ENCODE data around the gene LRRTM1.

The LRRTM1 gene

DNA sequence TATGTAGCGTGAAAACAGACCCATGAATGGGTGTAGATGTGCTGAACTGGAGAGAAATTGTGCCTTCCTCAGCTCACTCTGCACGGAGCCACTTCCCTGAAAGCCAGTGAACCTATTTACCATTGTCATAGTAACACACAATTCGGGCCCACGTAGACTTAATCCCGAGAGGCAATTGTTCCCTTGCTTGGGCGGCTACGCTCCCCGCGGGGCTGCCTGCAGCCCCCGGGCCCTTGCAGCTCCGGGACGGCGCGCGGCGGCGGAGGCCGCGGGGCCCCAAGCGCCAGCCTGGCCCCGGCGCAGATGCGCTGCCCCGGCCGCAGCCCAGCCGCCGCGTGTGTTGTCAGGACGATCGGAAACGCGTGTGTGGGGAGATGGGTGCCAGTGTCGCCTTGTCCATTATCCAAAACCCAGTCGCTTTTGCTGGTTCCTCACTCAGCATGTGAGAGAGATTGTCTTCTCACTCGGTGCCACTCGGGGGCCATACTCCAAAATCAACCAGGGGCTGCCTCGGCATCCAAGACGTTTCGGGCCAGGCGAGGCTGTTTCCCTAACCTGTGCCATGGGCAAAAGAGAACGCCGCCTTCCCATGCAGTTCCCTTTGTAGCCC, 17.9 kb upstream of the LRRTM1 start:
- no peaks in the 10 kb centered on the region for H4K20me1 ChIP-seq
- no peak for TF ChIP-seq Cebpa-rat (IDR thresholded peaks at IDR 0.05)
- peak overlapping the region in 1 of 11 experiments; percentile 38; a peak in 1 of 22 replicates for H3K9ac ChIP-seq
- peaks cover 0 to 34% (median 8%) of the 10 kb centered on the region in 10 experiments; a peak in 11 of 20 replicates for H3K4me1 ChIP-seq
- H3K4me3 ChIP-seq: peak overlapping the region in 8 of 10 experiments; percentile 19 to 49 (median 34); a peak in 8 of 20 replicates
- H3K27me3 ChIP-seq: peaks cover 16 to 31% (median 28%) of the 10 kb centered on the region in 11 experiments
- H3K4me2 ChIP-seq: peak overlapping the region; percentile 54 to 76 (median 70)
- peaks cover 0 to 9% (median 0%) of the 10 kb centered on the region in 11 experiments; a peak in 4 of 22 replicates for H3K9me3 ChIP-seq (replicated peaks in 1 of 11)
- H3K36me3 ChIP-seq: no peaks in the 10 kb centered on the region
- H3K27ac ChIP-seq: no peak overlapping the region

DNA sequence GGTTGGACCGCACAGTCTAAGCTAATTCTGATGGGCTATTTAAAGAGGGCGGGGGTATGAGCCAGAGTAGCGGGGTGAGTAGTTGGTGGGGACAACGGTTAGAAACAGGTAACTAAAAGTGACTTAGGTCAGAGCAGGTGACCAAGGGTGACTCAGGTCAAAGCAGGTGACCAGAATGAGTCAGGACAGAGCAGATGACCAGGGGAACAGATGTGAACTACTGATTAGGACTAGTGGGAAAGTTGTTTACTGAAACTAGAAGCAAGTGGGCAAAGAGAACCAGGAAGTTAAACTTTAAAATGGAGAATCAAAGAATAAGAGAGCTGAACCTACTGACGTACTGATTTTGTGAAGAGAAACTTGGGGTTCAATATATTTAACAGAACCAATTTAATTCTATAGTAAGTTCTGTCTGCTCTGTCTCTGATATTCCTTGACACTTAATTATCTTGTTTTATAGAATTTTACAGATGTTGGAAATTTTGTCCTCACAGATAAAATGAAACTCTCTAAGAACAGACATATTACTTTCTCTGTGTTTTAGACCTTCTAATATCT, 7.8 kb upstream of the LRRTM1 start:
- Histone ChIP-seq H3K36me3 (no peaks in the 10 kb centered on the region), H3K27me3 (no peaks in the 10 kb centered on the region), H3K9ac (no peak overlapping the region), H3K27ac (no peak overlapping the region), H3K4me1 (no peaks in the 10 kb centered on the region), H3K4me3 (no peak overlapping the region), H4K20me1 (no peaks in the 10 kb centered on the region), H3K9me3 (replicated peaks in 1 of 11) (no peaks in the 10 kb centered on the region), H3K4me2 (no peak overlapping the region)
- no peak for TF ChIP-seq Cebpa-rat (IDR thresholded peaks at IDR 0.05)

DNA sequence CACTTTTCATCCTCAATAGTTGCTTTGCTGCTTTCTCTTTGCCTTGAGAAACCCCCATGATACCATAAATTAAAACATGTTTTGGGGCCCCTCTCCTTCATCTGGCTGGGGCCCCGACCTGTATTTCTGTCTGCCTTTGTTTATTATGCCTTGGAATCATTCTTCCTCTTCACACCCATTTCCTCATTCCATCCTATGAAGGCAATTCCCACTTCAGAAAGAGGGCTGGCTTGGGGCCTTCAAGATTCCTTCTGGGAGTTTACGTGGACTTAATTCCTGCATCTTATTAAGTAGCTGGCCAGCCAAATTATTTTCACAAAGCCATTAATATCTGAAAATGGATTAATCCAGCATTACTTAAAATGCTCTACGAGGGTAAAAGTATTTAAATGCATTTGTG, 6.8 kb upstream of the LRRTM1 start:
- Histone ChIP-seq H4K20me1 (no peaks in the 10 kb centered on the region), H3K4me2 (no peak overlapping the region), H3K9ac (no peak overlapping the region), H3K9me3 (replicated peaks in 1 of 11) (no peaks in the 10 kb centered on the region), H3K27me3 (no peaks in the 10 kb centered on the region), H3K4me3 (no peak overlapping the region), H3K27ac (no peak overlapping the region), H3K36me3 (no peaks in the 10 kb centered on the region), H3K4me1 (no peaks in the 10 kb centered on the region)
- TF ChIP-seq Cebpa-rat (IDR thresholded peaks at IDR 0.05): no peak

DNA sequence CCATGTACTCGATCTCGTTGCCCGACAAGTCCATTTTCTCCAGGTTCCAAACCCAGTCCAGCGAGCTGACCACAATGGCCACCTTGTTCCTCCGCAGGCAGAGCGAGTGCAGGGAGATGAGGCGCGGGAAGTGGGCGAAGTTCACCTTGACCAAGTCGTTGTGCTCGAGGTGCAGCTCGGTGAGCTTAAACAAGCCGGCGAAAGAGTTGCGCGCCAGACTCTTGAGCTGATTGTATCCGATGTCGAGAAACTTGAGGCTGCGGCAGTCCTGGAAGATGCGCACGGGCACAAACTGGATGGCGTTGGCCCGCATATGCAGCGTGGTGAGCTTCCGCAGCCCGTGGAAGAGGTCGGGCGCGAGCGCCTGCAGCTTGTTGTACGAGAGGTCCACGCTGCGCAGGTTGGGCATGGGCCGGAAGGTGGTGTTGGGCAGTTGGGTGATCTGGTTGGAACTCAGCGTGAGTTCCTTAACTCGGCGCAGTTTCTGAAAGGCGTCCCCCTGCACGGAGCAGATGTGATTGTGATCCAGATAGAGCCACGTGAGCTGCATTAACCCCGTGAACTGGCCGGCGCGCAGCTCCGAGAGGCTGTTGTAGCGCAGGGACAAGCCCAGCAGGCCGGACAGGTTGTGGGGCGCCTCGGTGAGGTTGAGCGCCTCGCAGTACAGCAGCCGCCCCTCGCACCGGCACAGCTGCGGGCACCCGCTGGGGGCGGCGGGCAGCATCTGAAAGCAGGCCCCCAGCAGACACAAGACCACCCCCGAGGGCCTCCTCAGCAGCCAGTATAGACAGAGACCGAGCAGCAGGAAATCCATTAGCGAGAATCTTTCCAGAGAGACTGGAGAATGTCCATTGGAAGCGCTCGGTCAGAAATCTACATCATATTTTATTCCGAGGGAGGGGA, 1.3 kb downstream of the LRRTM1 start:
- H3K36me3 ChIP-seq: no peaks in the 10 kb centered on the region
- peak overlapping the region in 3 of 10 experiments; percentile 55 to 68 (median 63); a peak in 4 of 20 replicates for H3K4me3 ChIP-seq
- H3K27me3 ChIP-seq: peaks cover 36 to 50% (median 40%) of the 10 kb centered on the region in 11 experiments
- peaks cover 0 to 24% (median 14%) of the 10 kb centered on the region in 11 experiments; a peak in 17 of 22 replicates for H3K9me3 ChIP-seq (replicated peaks in 1 of 11)
- H3K4me1 ChIP-seq: peaks cover 0 to 7% (median 2%) of the 10 kb centered on the region in 10 experiments; a peak in 4 of 20 replicates
- no peak for TF ChIP-seq Cebpa-rat (IDR thresholded peaks at IDR 0.05)
- no peaks in the 10 kb centered on the region; a peak in 1 of 22 replicates for H4K20me1 ChIP-seq
- no peak overlapping the region for H3K27ac ChIP-seq
- H3K4me2 ChIP-seq: peak overlapping the region in 10 of 11 experiments; percentile 82 to 93 (median 89); a peak in 18 of 22 replicates
- H3K9ac ChIP-seq: no peak overlapping the region

DNA sequence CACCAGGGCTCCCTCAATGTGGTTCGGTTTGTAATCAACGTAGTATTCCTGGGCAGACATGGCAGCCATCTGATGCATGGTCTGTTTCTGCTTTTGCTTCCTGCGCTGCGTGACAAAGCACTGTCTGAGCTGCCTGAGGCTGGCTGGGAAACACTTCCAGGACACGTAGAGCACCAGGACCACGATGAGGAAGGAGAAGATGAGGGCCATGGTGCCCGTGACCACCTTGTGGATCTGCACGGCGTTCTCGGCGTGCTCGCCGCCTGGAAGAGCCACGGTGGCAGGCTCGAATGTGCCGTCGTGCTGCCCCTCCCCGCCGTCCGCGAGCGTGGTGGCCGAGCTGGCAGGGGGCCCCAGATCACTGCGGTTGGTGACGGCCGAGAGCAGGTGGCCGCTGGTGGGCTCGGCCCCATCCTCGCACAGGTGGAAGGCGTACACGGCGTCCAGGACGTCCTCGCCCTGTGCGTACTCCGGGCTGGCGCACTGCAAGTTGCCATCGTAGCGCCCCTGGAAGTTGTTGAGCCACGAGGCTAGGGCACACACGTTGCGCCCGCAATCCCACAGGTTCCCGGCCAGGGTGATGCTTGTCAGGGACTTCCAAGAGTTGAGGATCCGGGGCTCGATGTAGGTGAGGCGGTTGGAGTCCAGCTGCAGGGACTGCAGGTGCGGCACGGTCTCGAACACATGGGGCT, 2.1 kb downstream of the LRRTM1 start:
- no peak overlapping the region for H3K27ac ChIP-seq
- TF ChIP-seq Cebpa-rat (IDR thresholded peaks at IDR 0.05): no peak
- no peaks in the 10 kb centered on the region for H3K36me3 ChIP-seq
- H4K20me1 ChIP-seq: no peaks in the 10 kb centered on the region; a peak in 1 of 22 replicates
- peaks cover 0 to 7% (median 2%) of the 10 kb centered on the region in 10 experiments; a peak in 4 of 20 replicates for H3K4me1 ChIP-seq
- H3K9me3 ChIP-seq (replicated peaks in 1 of 11): peaks cover 0 to 24% (median 14%) of the 10 kb centered on the region in 11 experiments; a peak in 17 of 22 replicates
- H3K4me3 ChIP-seq: no peak overlapping the region
- H3K27me3 ChIP-seq: peaks cover 36 to 50% (median 40%) of the 10 kb centered on the region in 11 experiments
- H3K4me2 ChIP-seq: no peak overlapping the region
- no peak overlapping the region for H3K9ac ChIP-seq

DNA sequence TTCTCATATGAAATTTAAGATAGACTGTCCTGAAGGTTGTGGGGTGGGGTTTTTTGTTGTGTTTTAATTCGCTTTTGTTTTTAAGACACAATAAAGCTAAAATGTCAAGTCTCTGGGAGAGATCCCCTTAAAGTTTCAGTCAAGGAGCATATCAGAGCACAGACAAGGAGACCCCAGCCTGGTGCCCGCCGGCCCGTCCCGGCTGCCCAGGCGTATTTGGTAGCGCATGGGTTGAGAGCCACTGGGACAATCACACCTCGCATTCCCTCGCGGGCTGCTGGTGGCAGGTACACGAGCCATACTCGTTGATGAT, 2.6 kb downstream of the LRRTM1 start:
- Histone ChIP-seq H3K36me3 (no peaks in the 10 kb centered on the region), H3K9ac (no peak overlapping the region), H3K4me2 (no peak overlapping the region), H3K4me3 (no peak overlapping the region), H3K27ac (no peak overlapping the region), H3K4me1 (peaks cover 0 to 7% (median 2%) of the 10 kb centered on the region in 10 experiments; a peak in 4 of 20 replicates), H4K20me1 (no peaks in the 10 kb centered on the region; a peak in 1 of 22 replicates), H3K27me3 (peaks cover 36 to 50% (median 40%) of the 10 kb centered on the region in 11 experiments), H3K9me3 (replicated peaks in 1 of 11) (peaks cover 0 to 24% (median 14%) of the 10 kb centered on the region in 11 experiments; a peak in 17 of 22 replicates)
- no peak for TF ChIP-seq Cebpa-rat (IDR thresholded peaks at IDR 0.05)

DNA sequence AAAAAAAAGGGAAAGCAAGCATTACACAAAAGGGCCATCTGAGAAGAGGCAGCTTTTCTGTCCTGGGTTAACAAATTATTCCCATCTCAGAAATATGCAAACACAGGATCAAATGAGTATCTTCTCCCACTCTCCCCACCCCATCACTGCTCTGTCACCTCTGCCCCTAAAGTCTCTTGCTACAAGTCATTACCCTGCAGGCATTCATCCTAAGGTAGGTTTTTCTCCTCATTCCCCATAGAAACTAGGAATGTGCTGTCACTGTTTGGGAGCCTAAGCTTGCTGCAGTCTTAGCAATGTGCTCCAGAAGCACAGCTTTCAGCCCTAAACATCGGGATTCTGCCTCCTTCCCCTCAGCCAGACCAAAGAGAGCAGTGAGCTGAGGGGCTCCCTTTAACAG, 3.6 kb downstream of the LRRTM1 start:
- TF ChIP-seq Cebpa-rat (IDR thresholded peaks at IDR 0.05): no peak
- H3K9ac ChIP-seq: no peak overlapping the region
- H3K36me3 ChIP-seq: no peaks in the 10 kb centered on the region
- no peaks in the 10 kb centered on the region; a peak in 1 of 22 replicates for H4K20me1 ChIP-seq
- H3K4me3 ChIP-seq: no peak overlapping the region
- peaks cover 0 to 7% (median 2%) of the 10 kb centered on the region in 10 experiments; a peak in 4 of 20 replicates for H3K4me1 ChIP-seq
- H3K4me2 ChIP-seq: no peak overlapping the region
- peaks cover 34 to 49% (median 39%) of the 10 kb centered on the region in 11 experiments for H3K27me3 ChIP-seq
- no peak overlapping the region for H3K27ac ChIP-seq
- H3K9me3 ChIP-seq (replicated peaks in 1 of 11): peaks cover 0 to 24% (median 14%) of the 10 kb centered on the region in 11 experiments; a peak in 17 of 22 replicates

DNA sequence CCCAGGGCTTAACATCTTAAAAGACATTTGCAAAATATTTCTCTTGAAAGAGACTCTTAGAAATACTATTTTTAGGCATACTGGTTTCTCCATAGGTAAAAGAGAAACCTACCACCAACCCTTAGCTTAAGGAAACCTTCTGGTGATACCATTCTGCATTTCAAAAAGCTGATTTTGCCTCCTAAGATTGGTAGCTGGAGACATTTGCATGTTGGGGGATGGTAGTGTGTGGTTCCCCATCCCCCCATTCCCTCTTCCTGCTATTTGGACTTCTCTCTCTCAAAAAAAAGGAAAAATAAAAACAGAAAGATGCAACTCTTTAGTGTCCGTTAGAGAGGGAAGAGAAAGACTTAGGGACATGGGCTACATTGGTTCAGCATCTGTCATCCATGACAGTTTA, 4.2 kb downstream of the LRRTM1 start:
- TF ChIP-seq Cebpa-rat (IDR thresholded peaks at IDR 0.05): no peak
- H3K36me3 ChIP-seq: no peaks in the 10 kb centered on the region
- H4K20me1 ChIP-seq: no peaks in the 10 kb centered on the region; a peak in 1 of 22 replicates
- H3K27me3 ChIP-seq: peaks cover 28 to 43% (median 35%) of the 10 kb centered on the region in 11 experiments
- H3K9me3 ChIP-seq (replicated peaks in 1 of 11): peaks cover 0 to 21% (median 14%) of the 10 kb centered on the region in 11 experiments; a peak in 17 of 22 replicates
- no peak overlapping the region for H3K27ac ChIP-seq
- no peak overlapping the region for H3K4me3 ChIP-seq
- H3K4me1 ChIP-seq: peaks cover 0 to 7% (median 2%) of the 10 kb centered on the region in 10 experiments; a peak in 4 of 20 replicates
- no peak overlapping the region for H3K9ac ChIP-seq
- no peak overlapping the region for H3K4me2 ChIP-seq

All from BLaER1 treated with 17β-estradiol and CSF1 and Interleukin-3, amounts not matched to agents 10 nM and 100 nM (cell line).